A549 (cell line): ENCODE data around the gene RTP1. TPM values are rescaled to one million over a fixed set of nuclear protein-coding genes. Genes with fewer than 3 reads are reported as not detected.

Source experiments
- ATAC-seq, 2 experiments: fragments of 200-7000 bp in 1 of 2; fragments of >200 bp in 1 of 2; cut with Nextera tagmentation in 1 of 2; cut with Tn5 transposase in 1 of 2; 3 replicates each; pipeline versions ENCODE4 v1.8.0 to v1.9.1; 2018 to 2020; ENCODE audit warnings: mild to moderate bottlenecking in 1 of 2, moderate library complexity in 1 of 2
- CTCF ChIA-PET: fragments of 300-600 bp; sonication (Branson Sonifier 250); formaldehyde crosslinking; extraction: SDS; loops from one replicate; lab custom pipeline; 2021; ENCODE audit warnings: antibody characterized with exemption, inconsistent platforms; lab: Yijun Ruan, JAX
- POLR2A ChIA-PET: fragments of 350-600 bp; formaldehyde crosslinking; extraction: SDS; loops from one replicate; lab custom pipeline; 2021; ENCODE audit warnings: antibody characterized with exemption, inconsistent platforms; lab: Yijun Ruan, JAX
- DNase-seq, 2 experiments: peaks; one replicate each; pipeline versions ENCODE4 v3.0.0 to v3.0.0-alpha.2; 2011 to 2016; ENCODE audit warnings: low read depth in 1 of 2, low spot score in 1 of 2
- FAIRE-seq: peaks from 2 replicates; lab custom pipeline; 2011; peaks lifted over from hg19 to GRCh38; lab: Jason Lieb, UNC
- H3K27ac ChIP-seq, 2 experiments: fragments of >200 bp; sonication (Bioruptor Twin); formaldehyde crosslinking; 3 replicates each; pipeline ENCODE4 v1.5.1; 2016 to 2017
- H3K4me1 ChIP-seq: fragments of >200 bp; sonication (Bioruptor Twin); formaldehyde crosslinking; 3 replicates; pipeline ENCODE4 v1.6.1; 2016
- H3K4me2 ChIP-seq: fragments of >200 bp; sonication (Bioruptor Twin); formaldehyde crosslinking; 3 replicates; pipeline ENCODE4 v1.6.1; 2016
- H3K4me3 ChIP-seq: fragments of >200 bp; sonication (Bioruptor Twin); formaldehyde crosslinking; 3 replicates; pipeline ENCODE4 v1.5.1; 2016
- H3K9me3 ChIP-seq: fragments of >200 bp; sonication (Bioruptor Twin); formaldehyde crosslinking; 3 replicates; pipeline ENCODE4 v1.6.1; 2016
- BHLHE40 ChIP-seq: IDR thresholded peaks from 2 replicates; pipeline ENCODE4 v1.6.1; 2012; ENCODE audit warnings: low read depth, low read length, inconsistent platforms
- CBX2 ChIP-seq: fragments of 200-600 bp; sonication (generic); IDR thresholded peaks from 2 replicates; pipeline ENCODE4 v1.6.1; 2016; ENCODE audit warnings: low read depth, mild to moderate bottlenecking, borderline replicate concordance
- CEBPB ChIP-seq, 2 experiments: fragments of >200 bp in 1 of 2; sonication (Bioruptor Twin) in 1 of 2; formaldehyde crosslinking in 1 of 2; IDR thresholded peaks; 2 replicates each; pipeline ENCODE4 v1.6.1; 2012 to 2016
- ELK1 ChIP-seq: fragments of 150-350 bp; IDR thresholded peaks from 2 replicates; pipeline ENCODE4 v1.6.1; 2014; ENCODE audit warnings: low read depth, mild to moderate bottlenecking, low read length
- EP300 ChIP-seq, 2 experiments: fragments of >200 bp; sonication (Bioruptor Twin); formaldehyde crosslinking; IDR thresholded peaks; 2 replicates in 1 of 2; 3 replicates in 1 of 2; pipeline ENCODE4 v1.6.1; 2016 to 2017
- ESRRA ChIP-seq: fragments of 150-350 bp; IDR thresholded peaks from 2 replicates; pipeline ENCODE4 v1.6.1; 2014; ENCODE audit warnings: mild to moderate bottlenecking, low read length, borderline replicate concordance
- FOSB ChIP-seq: fragments of 250-450 bp; sonication (Bioruptor Pico); IDR thresholded peaks from 2 replicates; pipeline ENCODE4 v1.5.0; 2020; ENCODE audit warnings: mild to moderate bottlenecking, moderate library complexity
- FOSL2 ChIP-seq, 2 experiments: fragments of 450-650 bp in 1 of 2; fragments of >200 bp in 1 of 2; sonication (Bioruptor Twin) in 1 of 2; formaldehyde crosslinking; IDR thresholded peaks; 2 replicates each; pipeline versions ENCODE4 v1.5.0 to v1.6.1; 2016 to 2020; ENCODE audit warnings: mild to moderate bottlenecking in 1 of 2, moderate library complexity in 1 of 2
- FOXS1 ChIP-seq: fragments of 250-450 bp; sonication (Bioruptor Pico); IDR thresholded peaks from 2 replicates; pipeline ENCODE4 v1.5.0; 2020; ENCODE audit warnings: mild to moderate bottlenecking, moderate library complexity
- GATA3 ChIP-seq: IDR thresholded peaks from 2 replicates; pipeline ENCODE4 v1.6.1; 2012; ENCODE audit warnings: borderline replicate concordance
- HES2 ChIP-seq: fragments of >200 bp; sonication (Bioruptor Twin); formaldehyde crosslinking; IDR thresholded peaks from 2 replicates; pipeline ENCODE4 v1.6.1; 2016
- MAZ ChIP-seq: fragments of 150-350 bp; IDR thresholded peaks from 2 replicates; pipeline ENCODE4 v1.6.1; 2014; ENCODE audit warnings: antibody characterized with exemption, low read depth, low read length, borderline replicate concordance
- MYC ChIP-seq: IDR thresholded peaks from 2 replicates; pipeline ENCODE4 v1.6.1; 2012; ENCODE audit warnings: mild to moderate bottlenecking, inconsistent platforms, low read length, improper control_type of control experiment, borderline replicate concordance
- NFE2L2 ChIP-seq: fragments of 150-350 bp; conservative IDR thresholded peaks from 2 replicates; pipeline ENCODE4 v1.6.1; 2014; ENCODE audit warnings: low read length
- NPAS2 ChIP-seq: fragments of 250-450 bp; sonication (Bioruptor Pico); IDR thresholded peaks from 2 replicates; pipeline ENCODE4 v1.8.0; 2022; ENCODE audit warnings: mild to moderate bottlenecking, moderate library complexity, borderline replicate concordance
- PBX3 ChIP-seq: IDR thresholded peaks from 2 replicates; pipeline ENCODE4 v1.6.1; 2012
- POLR2A ChIP-seq: IDR thresholded peaks from 2 replicates; pipeline ENCODE4 v1.6.1; 2012; ENCODE audit warnings: mild to moderate bottlenecking, low read length
- POLR2AphosphoS2 ChIP-seq: conservative IDR thresholded peaks from 2 replicates; pipeline ENCODE4 v1.6.1; 2012; ENCODE audit warnings: low read length, improper control_type of control experiment, inconsistent platforms
- RARB ChIP-seq: fragments of 250-450 bp; sonication (Bioruptor Pico); IDR thresholded peaks from 2 replicates; pipeline ENCODE4 v1.8.0; 2021; ENCODE audit warnings: mild to moderate bottlenecking, moderate library complexity
- RCOR1 ChIP-seq: fragments of 150-350 bp; IDR thresholded peaks from 2 replicates; pipeline ENCODE4 v1.6.1; 2014; ENCODE audit warnings: antibody characterized with exemption, low read length, low read depth
- RFX5 ChIP-seq: fragments of 450-650 bp; IDR thresholded peaks from 2 replicates; pipeline ENCODE4 v1.7.1; 2014; ENCODE audit warnings: antibody characterized with exemption, mild to moderate bottlenecking, moderate library complexity
- RNF2 ChIP-seq: fragments of 200-600 bp; sonication (generic); IDR thresholded peaks from 2 replicates; pipeline ENCODE4 v1.6.1; 2016; ENCODE audit warnings: low read depth, mild to moderate bottlenecking, antibody characterized with exemption, moderate library complexity, borderline replicate concordance
- TFCP2L1 ChIP-seq: fragments of 250-450 bp; sonication (Bioruptor Pico); IDR thresholded peaks from 2 replicates; pipeline ENCODE4 v1.5.0; 2021; ENCODE audit warnings: mild to moderate bottlenecking
- TP53 ChIP-seq: fragments of 250-450 bp; sonication (Bioruptor Pico); IDR thresholded peaks from 2 replicates; pipeline ENCODE4 v1.5.0; 2021; ENCODE audit warnings: mild to moderate bottlenecking, moderate library complexity
- ZC3H11A ChIP-seq: fragments of 450-650 bp; IDR thresholded peaks from 2 replicates; pipeline ENCODE4 v1.6.1; 2014; ENCODE audit warnings: antibody characterized with exemption, mild to moderate bottlenecking
- ZFP36 ChIP-seq: fragments of 450-650 bp; IDR thresholded peaks from 2 replicates; pipeline ENCODE4 v1.6.1; 2014; ENCODE audit warnings: borderline replicate concordance; ENCODE audit not compliant: partially characterized antibody
- ZSCAN20 ChIP-seq: fragments of 250-450 bp; sonication (Bioruptor Pico); IDR thresholded peaks from 2 replicates; pipeline ENCODE4 v1.8.0; 2022; ENCODE audit warnings: mild to moderate bottlenecking, moderate library complexity
- WGBS: methylation state at CpG from one replicate; pipeline ENCODE4 v1.1.6; 2017; ENCODE audit errors: missing lambda C conversion rate; 5-methylcytosine and 5-hydroxymethylcytosine counted together
- polyA plus RNA-seq, 4 experiments: library from polyadenylated mRNA; depleted of rRNA in 3 of 4; stranded (reverse); fragments of >200 nt; fragmentation: RNase III in 1 of 4; extraction: RNeasy Plus Mini Kit Qiagen cat#74134 plus additional on column Dnase treatment in 1 of 4; gene quantifications; 2 replicates in 3 of 4; 3 replicates in 1 of 4; pipeline ENCODE4 v1.2.3, GENCODE V29; 2011 to 2017
- TF ChIP-seq, protein P1 (sequence below): fragments of >200 bp; sonication (Bioruptor Twin); formaldehyde crosslinking; IDR thresholded peaks from 3 replicates; pipeline ENCODE4 v1.6.1; 2016

RTP1 gene
- polyA plus RNA-seq, 2 of the 4 experiments (the other 2 are of a cell fraction), result not detected

GRCh38 chr3:187212196-187212545, 14.9 kb downstream of the RTP1 start:
- TF ChIP-seq ZSCAN20 (CRISPR knock-in tag) (no peak), RNF2 (no peak), ZFP36 (no peak), RFX5 (no peak), TFCP2L1 (no peak)
- TF ChIP-seq, all 56 proteins: peak for 0
- H3K9me3 ChIP-seq, result peaks cover 2% of the 10 kb centered on the region; the same call in 2 of the 3 replicates
- no peak for ATAC-seq
- no peak for DNase-seq
- WGBS, result 60% methylated on average over 3 of the region's 3 CpGs
- no peak overlapping the region for H3K4me3 ChIP-seq
- no peaks in the 10 kb centered on the region for H3K4me1 ChIP-seq
- FAIRE-seq, result no peak
- CTCF ChIA-PET, result interaction anchor here (1.2 to 1.3 kb wide), 2 partner anchors 8 to 106 kb away, joined by 3 read pairs; no protein-coding TSS in a partner anchor
- no peak overlapping the region for H3K4me2 ChIP-seq
- POLR2A ChIA-PET, result no interaction called here
- H3K27ac ChIP-seq, result no peak overlapping the region

DNA sequence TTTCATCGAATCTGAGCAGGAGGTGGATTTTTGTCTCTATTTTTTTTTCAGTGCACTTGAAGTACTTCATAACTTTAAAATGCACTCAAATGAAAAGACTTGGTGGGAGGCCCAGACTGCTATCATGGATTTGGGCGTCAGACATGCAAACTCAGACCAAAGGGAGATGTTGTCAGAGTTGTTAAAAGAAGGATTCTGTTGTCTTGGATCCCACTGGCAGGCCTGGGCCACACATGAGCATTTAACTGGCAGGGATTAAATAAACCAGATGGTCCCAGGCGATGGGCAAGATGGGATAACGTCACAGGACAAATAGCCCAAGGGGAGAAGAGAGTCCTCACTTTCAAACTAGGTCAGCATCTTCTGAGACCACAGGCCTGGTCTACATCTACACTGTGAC, 15.4 kb downstream of the RTP1 start:
- H3K4me2 ChIP-seq, result no peak overlapping the region
- CTCF ChIA-PET, result interaction anchor here (1.3 to 14.1 kb wide), 2 partner anchors 105 to 469 kb away, joined by 3 to 195 read pairs; no protein-coding TSS in a partner anchor
- TF ChIP-seq RCOR1 (no peak), MAZ (no peak), ZSCAN20 (CRISPR knock-in tag) (no peak), RARB (CRISPR knock-in tag) (no peak), MYC (no peak), NFE2L2 (no peak), FOXS1 (CRISPR knock-in tag) (no peak), CBX2 (no peak), HES2 (no peak), EP300 (IDR thresholded peaks at IDR 0.05) (no peak)
- 28% methylated on average over 4 of the region's 4 CpGs for WGBS
- H3K4me1 ChIP-seq, result no peaks in the 10 kb centered on the region
- no peaks in the 10 kb centered on the region for H3K9me3 ChIP-seq
- H3K4me3 ChIP-seq, result no peak overlapping the region
- POLR2A ChIA-PET, result no interaction called here
- FAIRE-seq (no peak), ATAC-seq (no peak), DNase-seq (no peak)
- H3K27ac ChIP-seq, result no peak overlapping the region

DNA sequence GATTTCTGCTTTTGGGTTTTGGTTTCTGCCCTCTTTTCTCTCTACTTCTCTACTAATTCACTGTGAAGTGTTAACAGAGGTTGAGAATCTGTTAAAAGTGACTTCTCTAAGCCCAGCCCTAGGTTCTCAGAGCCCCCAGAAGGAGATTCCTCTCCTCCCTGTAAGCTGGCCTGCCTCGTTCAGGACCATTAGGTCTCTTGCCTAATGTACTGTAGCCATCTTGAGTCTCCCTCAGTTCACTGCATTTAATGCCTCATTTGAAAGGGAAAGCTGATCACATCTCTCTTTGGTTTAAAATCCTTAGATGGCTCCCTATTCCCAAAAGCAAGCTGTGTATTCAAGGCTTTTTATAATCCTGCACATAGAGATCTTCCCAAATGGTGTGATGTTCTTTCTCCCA, 16.3 kb downstream of the RTP1 start:
- no peak for FAIRE-seq
- Histone ChIP-seq H3K27ac (no peak overlapping the region), H3K4me2 (no peak overlapping the region), H3K4me1 (no peaks in the 10 kb centered on the region), H3K4me3 (no peak overlapping the region), H3K9me3 (no peaks in the 10 kb centered on the region)
- CTCF ChIA-PET, result interaction anchor here (1.9 to 14.1 kb wide), 2 partner anchors 105 to 468 kb away, joined by 8 to 195 read pairs; no protein-coding TSS in a partner anchor
- TF ChIP-seq TP53 (CRISPR knock-in tag) (no peak), NPAS2 (CRISPR knock-in tag) (no peak), NFE2L2 (no peak), FOSL2 (IDR thresholded peaks at IDR 0.05) (no peak), FOSL2 (CRISPR knock-in tag; IDR thresholded peaks at IDR 0.05) (no peak), POLR2AphosphoS2 (no peak), ZC3H11A (no peak), RCOR1 (no peak), POLR2A (no peak), PBX3 (no peak), TFCP2L1 (no peak), CBX2 (no peak), ELK1 (no peak), GATA3 (no peak), RNF2 (no peak), ESRRA (no peak), CEBPB (IDR thresholded peaks at IDR 0.05) (no peak), BHLHE40 (no peak), FOSB (CRISPR knock-in tag) (no peak)
- TF ChIP-seq, protein P1, sequence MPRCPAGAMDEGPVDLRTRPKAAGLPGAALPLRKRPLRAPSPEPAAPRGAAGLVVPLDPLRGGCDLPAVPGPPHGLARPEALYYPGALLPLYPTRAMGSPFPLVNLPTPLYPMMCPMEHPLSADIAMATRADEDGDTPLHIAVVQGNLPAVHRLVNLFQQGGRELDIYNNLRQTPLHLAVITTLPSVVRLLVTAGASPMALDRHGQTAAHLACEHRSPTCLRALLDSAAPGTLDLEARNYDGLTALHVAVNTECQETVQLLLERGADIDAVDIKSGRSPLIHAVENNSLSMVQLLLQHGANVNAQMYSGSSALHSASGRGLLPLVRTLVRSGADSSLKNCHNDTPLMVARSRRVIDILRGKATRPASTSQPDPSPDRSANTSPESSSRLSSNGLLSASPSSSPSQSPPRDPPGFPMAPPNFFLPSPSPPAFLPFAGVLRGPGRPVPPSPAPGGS, result no peak
- POLR2A ChIA-PET, result no interaction called here
- no peak for DNase-seq
- no peak for ATAC-seq
- 11% methylated on average over 1 of the region's 1 CpG for WGBS
